Lower leg skin (tissue), 3 donors: Measurements from ENCODE around the gene UMODL1.

Experiments used
- CTCF ChIP-seq, 3 donors: fragments of 450-650 bp; IDR thresholded peaks; one replicate each; pipeline ENCODE4 v1.5.1; 2016; ENCODE audit warnings: antibody characterized with exemption in 3 of 3, mild to moderate bottlenecking in 3 of 3, moderate library complexity in 2 of 3
- POLR2A ChIP-seq, 2 donors: fragments of 450-650 bp; IDR thresholded peaks; one replicate each; pipeline ENCODE4 v1.6.1; 2016 to 2017; ENCODE audit warnings: antibody characterized with exemption in 2 of 2, mild to moderate bottlenecking in 1 of 2, moderate library complexity in 1 of 2

DNA sequence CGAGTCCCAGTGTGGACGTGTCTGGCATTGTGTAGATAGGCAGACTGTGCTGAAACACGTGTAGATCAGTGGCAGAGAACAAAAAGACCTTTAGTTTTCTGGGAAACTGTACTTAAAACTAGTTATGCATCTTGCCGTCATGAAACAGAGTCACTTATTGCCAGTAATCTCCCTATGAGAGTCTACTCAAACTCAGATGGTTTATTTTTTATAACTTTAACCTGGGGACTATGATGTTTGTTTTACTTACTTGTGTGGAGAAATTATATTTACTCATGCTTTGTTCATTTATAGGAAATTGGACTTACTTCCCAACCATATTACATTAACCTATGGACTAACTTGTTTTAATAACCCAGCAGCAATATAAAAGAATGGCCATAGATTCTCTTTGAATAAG, 93.7 kb downstream of the UMODL1 start:
- TF ChIP-seq CTCF (IDR thresholded peaks at IDR 0.05) (no peak), POLR2A (IDR thresholded peaks at IDR 0.05) (no peak)
